ENCODE measurements around the gene SMAD5. TPM values are rescaled to one million over a fixed set of nuclear protein-coding genes. Genes with fewer than 3 reads are reported as not detected.

SMAD5 gene
- total and polyA plus RNA-seq, 2 of the 8 experiments (the other 6 are each of a cell fraction or from before 2014, with no cell fraction given) = 30.2 to 60.5 TPM

DNA sequence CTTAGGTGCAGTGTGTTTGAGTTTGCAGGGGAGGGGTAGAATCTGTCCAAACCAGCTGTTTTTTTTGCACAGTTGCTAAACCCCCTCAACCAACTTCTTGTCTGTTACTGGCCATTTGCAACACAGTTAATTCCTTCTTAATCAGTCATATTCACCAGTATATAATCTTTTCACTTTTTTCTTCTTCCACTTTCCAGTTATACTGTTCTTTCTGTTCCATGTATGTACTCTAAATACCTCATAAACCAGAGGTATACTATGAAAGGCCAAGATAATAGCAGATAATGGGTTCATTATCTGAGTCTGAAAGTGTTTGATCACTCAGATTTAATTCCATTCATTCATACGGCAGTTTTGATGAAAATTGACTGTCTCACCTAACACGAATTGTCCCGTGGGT, 11.1 kb downstream of the SMAD5 start:
- Histone ChIP-seq H2BK12ac (ENCODE audit: low read depth, low read length) (no peak overlapping the region), H4K8ac (ENCODE audit: extremely low read depth, insufficient read depth, low read length) (no peak overlapping the region), H3K14ac (ENCODE audit: insufficient read length) (no peak overlapping the region), H3K4ac (replicated peaks; ENCODE audit: insufficient read length, low read depth, low read length) (no peak overlapping the region), H3K79me2 (ENCODE audit: control insufficient read depth in 1 of 2, insufficient read depth in 2 of 2, low read length in 2 of 2) (peaks cover 8 to 99% of the 10 kb centered on the region in 2 experiments), H3K9ac (replicated peaks in 1 of 4; ENCODE audit: extremely low read depth in 1 of 4, low read depth in 3 of 4, low read length in 3 of 4) (no peak overlapping the region), H3K36me3 (ENCODE audit: control insufficient read depth in 2 of 4, insufficient read depth in 4 of 4, low read length in 3 of 4) (no peaks in the 10 kb centered on the region; a peak in 1 of 8 replicates), H3K56ac (replicated peaks; ENCODE audit: insufficient read length, low read depth, low read length) (no peak overlapping the region), H2AK5ac (ENCODE audit: low read depth, low read length) (no peak overlapping the region), H4K91ac (replicated peaks; ENCODE audit: insufficient read length, low read length) (no peak overlapping the region), H2BK20ac (ENCODE audit: low read length) (no peak overlapping the region), H3K4me2 (ENCODE audit: insufficient read depth in 1 of 2, low read depth in 2 of 2, low read length in 2 of 2) (no peak overlapping the region), H2AFZ (ENCODE audit: low read length) (no peak overlapping the region), H3K27me3 (replicated peaks in 1 of 4; ENCODE audit: control insufficient read depth in 3 of 4, extremely low read depth in 1 of 4, insufficient read depth in 3 of 4, low read length in 3 of 4) (no peaks in the 10 kb centered on the region), H3K4me1 (replicated peaks in 1 of 4; ENCODE audit: control insufficient read depth in 3 of 4, insufficient read depth in 4 of 4, low read length in 3 of 4) (peaks cover 0 to 4% (median 0%) of the 10 kb centered on the region in 4 experiments; a peak in 1 of 7 replicates), H3K18ac (ENCODE audit: extremely low read depth, low read length) (no peak overlapping the region), H4K5ac (ENCODE audit: insufficient read length, low read depth, low read length) (no peak overlapping the region), H3K27ac (ENCODE audit: low read depth, low read length) (no peak overlapping the region), H2BK15ac (ENCODE audit: low read length) (no peak overlapping the region), H2BK5ac (ENCODE audit: low read depth, low read length) (no peak overlapping the region), H3K79me1 (ENCODE audit: low read depth, low read length) (peaks cover 7% of the 10 kb centered on the region), H3K23me2 (ENCODE audit: low read depth, low read length) (no peaks in the 10 kb centered on the region), H3K9me3 (ENCODE audit: insufficient read depth in 2 of 2, low read depth in 1 of 2, low read length in 1 of 2) (no peaks in the 10 kb centered on the region), H3K23ac (ENCODE audit: insufficient read length) (no peak overlapping the region), H2BK120ac (replicated peaks; ENCODE audit: low read depth, low read length) (no peak overlapping the region), H3K4me3 (ENCODE audit: extremely low read depth in 1 of 4, insufficient read depth in 2 of 4, low read depth in 3 of 4, low read length in 4 of 4) (no peak overlapping the region), H4K20me1 (replicated peaks in 1 of 2; ENCODE audit: control insufficient read depth in 1 of 2, insufficient read depth in 2 of 2, low read length in 2 of 2) (peaks cover 18 to 25% of the 10 kb centered on the region in 2 experiments)
- FAIRE-seq (no peak), DNase-seq (ENCODE audit: low read depth in 1 of 2, low spot score in 2 of 2) (no peak)
- 88% methylated on average over 3 of the region's 3 CpGs; no CpG with 5 or more reads in 1 of the 2 experiments for WGBS, 2 experiments (ENCODE audit: extremely low coverage in 1 of 2, insufficient coverage in 1 of 2, insufficient read length in 1 of 2, insufficient replicate concordance in 2 of 2, low coverage in 1 of 2, low lambda C conversion rate in 2 of 2, missing lambda C conversion rate in 1 of 2)
- POLR2A ChIA-PET (ENCODE audit: partially characterized antibody) = interaction anchor here (2.6 kb wide), 1 partner anchor 10 kb away, joined by 10 read pairs; no protein-coding TSS in a partner anchor
- CTCF ChIA-PET (ENCODE audit: partially characterized antibody) = interaction anchor here (1.0 to 1.6 kb wide), 2 partner anchors 8 to 60 kb away, joined by 3 to 5 read pairs; no protein-coding TSS in a partner anchor
- TF ChIP-seq RXRA (IDR thresholded peaks at IDR 0.05; ENCODE audit: insufficient read depth, low read depth, low read length) (no peak), YY1 (IDR thresholded peaks at IDR 0.05; ENCODE audit: low read depth, low read length) (no peak), GTF2F1 (IDR thresholded peaks at IDR 0.05; ENCODE audit: borderline replicate concordance, low read depth, low read length) (no peak), CREB1 (IDR thresholded peaks at IDR 0.05) (no peak), SIN3A (conservative IDR thresholded peaks at IDR 0.05 in 1 of 2, IDR thresholded peaks at IDR 0.05 in 1 of 2; ENCODE audit: low read depth in 1 of 2, low read length in 2 of 2) (no peak), CHD2 (IDR thresholded peaks at IDR 0.05; ENCODE audit: low read length) (no peak), RBBP5 (IDR thresholded peaks at IDR 0.05; ENCODE audit: borderline replicate concordance, low read depth, low read length) (no peak), ASH2L (IDR thresholded peaks at IDR 0.05; ENCODE audit: low read length) (no peak), SRF (IDR thresholded peaks at IDR 0.05; ENCODE audit: low read depth, low read length) (no peak), CTCF (IDR thresholded peaks at IDR 0.05; ENCODE audit: control extremely low read depth in 1 of 3, insufficient read depth in 1 of 3, low read depth in 1 of 3, low read length in 3 of 3) (no peak), POU5F1 (IDR thresholded peaks at IDR 0.05; ENCODE audit: low read depth, low read length) (no peak), SAP30 (IDR thresholded peaks at IDR 0.05; ENCODE audit: insufficient read depth, insufficient replicate concordance, low read length) (no peak)

Data from H1 (cell line).